Measurements from ENCODE around the gene PHF20.
"Not testable (repeated sequence)": the region's sequence is repeated elsewhere in the genome, so short reads cannot be mapped to it uniquely, and the experiment has no call there.

PHF20 gene

DNA sequence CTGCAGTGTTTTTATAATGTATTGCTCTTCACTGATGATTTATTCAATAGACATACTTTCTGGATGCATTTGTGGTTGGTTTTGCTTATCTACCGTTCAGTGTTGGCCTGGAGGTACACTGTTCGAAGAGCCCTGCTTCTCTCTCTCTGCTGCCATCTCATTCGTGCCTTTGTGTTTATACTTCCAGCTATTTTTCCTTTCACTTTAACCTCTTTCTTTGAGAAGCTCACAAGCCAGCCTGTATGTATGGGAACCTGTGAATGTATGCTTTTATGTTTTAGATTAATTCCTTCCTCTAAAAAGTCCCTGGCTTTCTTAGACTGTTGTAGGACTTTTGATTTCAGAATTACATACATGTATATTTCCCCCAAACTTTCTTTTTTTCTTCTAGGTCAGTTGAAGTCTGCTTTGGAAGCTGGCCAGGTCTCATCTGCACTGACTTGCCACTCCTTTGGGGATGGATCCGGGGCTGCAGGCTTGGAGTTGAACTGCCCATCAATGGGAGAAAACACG is 99.5 kb downstream of the PHF20 start:
- H3K27me3 ChIP-seq (ENCODE audit: control insufficient read depth in 1 of 2, insufficient read depth in 2 of 2, low read length in 2 of 2): no peaks in the 10 kb centered on the region
- H3K9ac ChIP-seq (ENCODE audit: low read length in 2 of 2): peak overlapping the region; percentile 51 to 55
- no peaks in the 10 kb centered on the region for H3K36me3 ChIP-seq (ENCODE audit: control insufficient read depth in 2 of 2, insufficient read depth in 2 of 2, low read length in 2 of 2)
- H3K4me1 ChIP-seq (ENCODE audit: control insufficient read depth, insufficient read depth, low read length): peaks cover 6% of the 10 kb centered on the region
- H3K9me3 ChIP-seq (ENCODE audit: control insufficient read depth in 2 of 2, low read length in 2 of 2): no peaks in the 10 kb centered on the region
- H3K27ac ChIP-seq (ENCODE audit: low read length): peak overlapping the region; percentile 73
- H3K4me3 ChIP-seq (ENCODE audit: low read length in 2 of 2): peak overlapping the region; percentile 57 to 63

DNA sequence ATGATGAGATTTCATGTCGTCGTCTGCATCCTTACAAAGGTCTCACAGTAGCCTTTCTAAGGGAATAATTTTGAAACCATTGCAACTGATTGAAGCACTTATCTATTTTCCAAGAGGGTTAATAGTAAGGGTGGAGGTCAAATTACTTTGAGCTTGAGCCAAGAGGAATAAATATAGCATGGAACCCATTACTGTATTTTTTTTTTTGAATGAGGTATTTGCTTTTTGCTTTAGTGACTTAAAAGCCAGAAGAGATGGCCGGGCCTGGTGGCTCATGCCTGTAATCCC is 104.2 kb downstream of the PHF20 start:
- H3K9ac ChIP-seq (ENCODE audit: low read length in 2 of 2): no peak overlapping the region
- peaks cover 2% of the 10 kb centered on the region for H3K4me1 ChIP-seq (ENCODE audit: control insufficient read depth, insufficient read depth, low read length)
- H3K27ac ChIP-seq (ENCODE audit: low read length): no peak overlapping the region
- no peaks in the 10 kb centered on the region for H3K27me3 ChIP-seq (ENCODE audit: control insufficient read depth in 1 of 2, insufficient read depth in 2 of 2, low read length in 2 of 2)
- H3K4me3 ChIP-seq (ENCODE audit: low read length in 2 of 2): no peak overlapping the region
- H3K9me3 ChIP-seq (ENCODE audit: control insufficient read depth in 2 of 2, low read length in 2 of 2): no peaks in the 10 kb centered on the region
- H3K36me3 ChIP-seq (ENCODE audit: control insufficient read depth in 2 of 2, insufficient read depth in 2 of 2, low read length in 2 of 2): no peaks in the 10 kb centered on the region

DNA sequence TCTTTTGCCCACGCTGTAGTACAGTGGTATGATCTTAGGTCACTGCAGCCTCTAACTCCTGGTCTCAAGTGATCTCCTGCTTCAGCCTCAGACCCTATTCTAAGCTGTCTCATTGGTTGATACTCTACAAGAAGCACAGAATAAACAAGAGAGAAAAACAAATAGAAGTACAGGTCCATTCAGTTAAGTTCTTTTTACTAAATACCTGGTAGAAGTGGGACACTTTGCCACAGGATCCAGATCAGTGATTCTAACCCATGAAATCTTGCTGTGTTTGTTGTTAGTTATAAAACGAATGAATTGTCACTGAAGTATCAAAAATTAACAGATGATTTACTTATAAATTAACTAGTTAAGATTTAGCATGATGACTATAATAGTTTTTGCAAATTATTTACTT is 105.8 kb downstream of the PHF20 start:
- Histone ChIP-seq H3K27me3 (ENCODE audit: control insufficient read depth in 1 of 2, insufficient read depth in 2 of 2, low read length in 2 of 2) (no peaks in the 10 kb centered on the region), H3K4me1 (ENCODE audit: control insufficient read depth, insufficient read depth, low read length) (peaks cover 3% of the 10 kb centered on the region), H3K4me3 (ENCODE audit: low read length in 2 of 2) (no peak overlapping the region), H3K36me3 (ENCODE audit: control insufficient read depth in 2 of 2, insufficient read depth in 2 of 2, low read length in 2 of 2) (no peaks in the 10 kb centered on the region), H3K9me3 (ENCODE audit: control insufficient read depth in 2 of 2, low read length in 2 of 2) (no peaks in the 10 kb centered on the region), H3K9ac (ENCODE audit: low read length in 2 of 2) (no peak overlapping the region), H3K27ac (ENCODE audit: low read length) (no peak overlapping the region)

DNA sequence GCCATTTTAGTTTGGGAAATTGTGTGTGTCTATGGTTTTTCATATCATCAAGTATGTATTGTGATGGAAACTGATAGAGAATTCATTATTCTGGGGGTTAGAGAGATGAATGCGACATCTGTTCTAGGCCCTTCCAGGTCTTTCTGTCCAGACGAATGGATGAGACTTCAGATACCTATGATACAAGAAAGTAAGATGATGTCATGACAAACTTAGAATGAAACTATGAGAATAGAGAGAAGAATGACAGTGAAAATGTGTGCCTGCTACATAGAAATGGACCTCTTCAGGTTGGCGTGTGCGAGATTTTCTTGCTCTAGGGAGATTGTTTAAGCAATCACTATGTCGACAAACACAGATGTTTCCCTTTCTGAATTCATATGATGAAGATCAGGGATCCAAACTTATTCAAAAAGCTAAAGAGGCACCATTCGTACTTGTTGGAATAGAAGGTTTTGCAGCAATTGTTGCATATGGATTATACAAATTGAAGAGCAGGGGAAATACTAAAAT is 106.4 kb downstream of the PHF20 start:
- peaks cover 3% of the 10 kb centered on the region for H3K4me1 ChIP-seq (ENCODE audit: control insufficient read depth, insufficient read depth, low read length)
- H3K9ac ChIP-seq (ENCODE audit: low read length in 2 of 2): no peak overlapping the region
- no peaks in the 10 kb centered on the region for H3K27me3 ChIP-seq (ENCODE audit: control insufficient read depth in 1 of 2, insufficient read depth in 2 of 2, low read length in 2 of 2)
- H3K9me3 ChIP-seq (ENCODE audit: control insufficient read depth in 2 of 2, low read length in 2 of 2): no peaks in the 10 kb centered on the region
- no peak overlapping the region for H3K4me3 ChIP-seq (ENCODE audit: low read length in 2 of 2)
- H3K27ac ChIP-seq (ENCODE audit: low read length): no peak overlapping the region
- no peaks in the 10 kb centered on the region for H3K36me3 ChIP-seq (ENCODE audit: control insufficient read depth in 2 of 2, insufficient read depth in 2 of 2, low read length in 2 of 2)

DNA sequence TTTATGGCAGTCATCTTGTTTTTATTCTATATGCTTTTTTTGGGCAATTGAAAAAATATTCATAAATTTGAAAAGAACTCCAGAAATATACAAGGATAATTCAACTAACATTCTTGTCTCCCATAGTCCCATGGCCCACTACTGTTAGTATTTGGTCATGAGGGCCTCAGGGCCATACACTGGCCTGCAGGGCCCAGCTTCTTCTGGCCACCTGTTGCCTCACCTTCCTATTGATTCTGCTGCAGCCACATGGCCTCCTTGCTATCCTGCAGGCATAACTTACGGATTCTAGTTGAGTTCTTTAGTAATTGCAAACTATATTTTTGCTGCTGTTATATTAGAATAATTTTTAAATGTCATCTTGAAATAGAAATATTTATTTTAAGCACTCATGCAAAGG is 109.9 kb downstream of the PHF20 start:
- no peak overlapping the region for H3K27ac ChIP-seq (ENCODE audit: low read length)

DNA sequence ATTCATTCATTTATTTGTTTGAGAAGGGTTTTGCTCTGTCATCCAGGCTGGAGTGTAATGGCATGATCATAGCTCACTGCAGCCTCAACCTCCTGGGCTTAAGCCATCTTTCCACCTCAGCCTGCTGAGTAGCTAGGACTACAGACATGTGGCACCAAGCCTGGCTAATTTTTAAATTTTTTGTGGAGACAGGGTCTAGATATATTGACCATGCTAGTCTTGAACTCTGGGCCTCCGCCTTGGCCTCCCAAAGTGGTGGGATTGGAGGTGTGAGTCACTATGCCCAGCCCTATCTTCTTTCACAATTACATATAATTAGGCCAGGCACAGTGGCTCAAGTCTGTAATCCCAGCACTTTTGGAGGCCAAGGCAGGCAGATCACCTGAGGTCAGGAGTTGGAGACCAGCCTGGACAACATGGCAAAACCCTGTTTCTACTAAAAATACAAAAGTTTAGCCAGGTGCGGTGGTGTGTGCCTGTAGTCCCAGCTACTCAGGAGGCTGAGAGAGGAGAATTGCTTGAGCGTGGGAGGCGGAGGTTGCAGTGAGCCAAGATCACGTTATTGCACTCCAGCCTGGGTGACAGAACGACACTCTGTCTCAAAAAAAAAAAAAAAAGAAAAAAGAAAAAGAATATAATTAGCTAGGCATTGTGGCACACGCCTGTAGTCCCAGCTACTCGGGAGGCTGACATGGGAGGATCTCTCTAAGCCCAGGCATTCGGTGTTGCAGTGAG is 110.8 kb downstream of the PHF20 start:
- H3K36me3 ChIP-seq (ENCODE audit: control insufficient read depth in 2 of 2, insufficient read depth in 2 of 2, low read length in 2 of 2); H3K9me3 ChIP-seq (ENCODE audit: control insufficient read depth in 2 of 2, low read length in 2 of 2); H3K27ac ChIP-seq (ENCODE audit: low read length); H3K27me3 ChIP-seq (ENCODE audit: control insufficient read depth in 1 of 2, insufficient read depth in 2 of 2, low read length in 2 of 2); H3K4me3 ChIP-seq (ENCODE audit: low read length in 2 of 2); H3K9ac ChIP-seq (ENCODE audit: low read length in 2 of 2): not testable (repeated sequence)
- H3K4me1 ChIP-seq (ENCODE audit: control insufficient read depth, insufficient read depth, low read length): peaks cover 19% of the 10 kb centered on the region

More for the DNA sequence above, 109.9 kb downstream of the PHF20 start:
- Histone ChIP-seq H3K36me3 (ENCODE audit: control insufficient read depth in 2 of 2, insufficient read depth in 2 of 2, low read length in 2 of 2) (no peaks in the 10 kb centered on the region), H3K9ac (ENCODE audit: low read length in 2 of 2) (no peak overlapping the region), H3K4me1 (ENCODE audit: control insufficient read depth, insufficient read depth, low read length) (peaks cover 17% of the 10 kb centered on the region), H3K27me3 (ENCODE audit: control insufficient read depth in 1 of 2, insufficient read depth in 2 of 2, low read length in 2 of 2) (no peaks in the 10 kb centered on the region), H3K9me3 (ENCODE audit: control insufficient read depth in 2 of 2, low read length in 2 of 2) (no peaks in the 10 kb centered on the region), H3K4me3 (ENCODE audit: low read length in 2 of 2) (no peak overlapping the region)

DNA sequence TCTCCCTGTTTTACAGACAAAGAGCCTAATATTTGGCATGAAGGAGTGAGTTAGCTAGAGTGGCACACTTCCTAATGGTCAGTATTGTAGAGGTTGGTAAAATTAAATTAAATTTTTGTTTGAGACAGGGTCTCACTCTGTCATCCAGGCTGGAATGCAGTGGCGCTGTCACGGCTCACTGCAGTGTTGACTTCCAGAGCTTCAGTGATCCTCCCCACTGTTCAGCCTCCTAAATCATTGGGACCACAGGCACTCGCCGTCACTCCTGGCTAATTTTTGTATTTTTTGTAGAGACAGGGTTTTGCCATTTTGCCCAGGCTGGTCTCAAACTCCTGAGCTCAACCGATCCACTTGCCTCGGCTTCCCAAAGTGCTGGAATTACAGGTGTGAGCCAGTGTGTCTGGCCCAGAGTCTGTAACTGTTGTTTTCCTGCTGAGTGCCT is 111.5 kb downstream of the PHF20 start:
- Histone ChIP-seq H3K9me3 (ENCODE audit: control insufficient read depth in 2 of 2, low read length in 2 of 2) (no peaks in the 10 kb centered on the region), H3K36me3 (ENCODE audit: control insufficient read depth in 2 of 2, insufficient read depth in 2 of 2, low read length in 2 of 2) (no peaks in the 10 kb centered on the region), H3K4me1 (ENCODE audit: control insufficient read depth, insufficient read depth, low read length) (peaks cover 19% of the 10 kb centered on the region), H3K27me3 (ENCODE audit: control insufficient read depth in 1 of 2, insufficient read depth in 2 of 2, low read length in 2 of 2) (no peaks in the 10 kb centered on the region), H3K27ac (ENCODE audit: low read length) (peak overlapping the region; percentile 88), H3K4me3 (ENCODE audit: low read length in 2 of 2) (no peak overlapping the region), H3K9ac (ENCODE audit: low read length in 2 of 2) (peak overlapping the region; percentile 61 to 80)

DNA sequence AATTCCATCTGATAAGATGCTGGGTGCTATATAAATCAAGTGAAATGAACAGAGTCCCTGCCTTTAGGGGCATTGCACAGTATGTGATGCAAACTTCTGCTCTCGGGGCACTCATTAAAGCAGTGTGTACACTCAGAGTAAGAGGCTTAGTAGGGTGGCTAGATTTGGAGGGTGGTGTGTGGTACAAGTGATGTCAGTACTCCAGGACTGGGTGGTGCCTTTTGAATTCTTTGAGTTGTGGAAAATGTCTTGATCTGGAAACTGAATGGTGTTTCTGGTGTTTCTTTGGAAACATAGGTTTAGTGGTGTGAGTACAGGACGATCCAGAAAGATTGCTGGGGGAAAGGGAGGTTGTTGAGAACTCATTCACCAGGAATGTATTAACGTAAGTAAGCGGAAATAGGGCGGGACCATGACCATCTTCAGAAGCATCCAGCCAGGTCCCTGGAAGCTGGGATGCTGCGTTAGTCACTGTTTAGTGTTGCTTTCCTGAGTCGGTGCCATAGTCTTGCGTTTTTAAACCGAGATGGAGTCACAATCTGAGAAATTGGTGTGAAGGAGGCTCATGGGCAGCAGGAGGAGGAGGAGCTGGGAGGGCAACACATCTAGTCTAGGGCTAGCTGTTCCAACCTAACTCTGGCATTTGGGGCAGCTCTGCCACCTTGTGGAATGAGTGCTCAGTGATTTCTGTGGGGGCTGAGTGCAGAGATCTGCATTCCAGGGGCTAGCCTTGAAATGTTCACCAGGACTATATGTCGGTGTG is 112.1 kb downstream of the PHF20 start:
- Histone ChIP-seq H3K9me3 (ENCODE audit: control insufficient read depth in 2 of 2, low read length in 2 of 2) (no peaks in the 10 kb centered on the region), H3K27me3 (ENCODE audit: control insufficient read depth in 1 of 2, insufficient read depth in 2 of 2, low read length in 2 of 2) (no peaks in the 10 kb centered on the region), H3K27ac (ENCODE audit: low read length) (peak overlapping the region; percentile 88), H3K4me1 (ENCODE audit: control insufficient read depth, insufficient read depth, low read length) (peaks cover 19% of the 10 kb centered on the region), H3K36me3 (ENCODE audit: control insufficient read depth in 2 of 2, insufficient read depth in 2 of 2, low read length in 2 of 2) (no peaks in the 10 kb centered on the region), H3K9ac (ENCODE audit: low read length in 2 of 2) (peak overlapping the region; percentile 61 to 80), H3K4me3 (ENCODE audit: low read length in 2 of 2) (peak overlapping the region in 1 of 2 donors; percentile 71)

DNA sequence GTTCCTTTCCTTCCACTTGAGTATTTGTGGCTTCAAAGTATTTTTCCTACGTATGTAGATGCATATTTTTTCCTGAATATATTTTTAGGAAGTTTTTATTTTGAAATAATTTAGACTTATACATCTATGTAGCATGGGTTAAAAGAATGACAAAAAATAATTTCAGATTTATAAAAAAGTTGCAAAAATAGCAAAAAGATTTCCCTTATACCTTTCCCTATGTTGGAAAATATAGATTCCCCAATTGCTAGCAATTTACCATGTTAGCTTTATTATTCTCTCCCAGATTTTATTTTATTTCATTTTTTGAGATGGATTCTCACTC is 112.7 kb downstream of the PHF20 start:
- H3K4me3 ChIP-seq (ENCODE audit: low read length in 2 of 2): peak overlapping the region in 1 of 2 donors; percentile 71

DNA sequence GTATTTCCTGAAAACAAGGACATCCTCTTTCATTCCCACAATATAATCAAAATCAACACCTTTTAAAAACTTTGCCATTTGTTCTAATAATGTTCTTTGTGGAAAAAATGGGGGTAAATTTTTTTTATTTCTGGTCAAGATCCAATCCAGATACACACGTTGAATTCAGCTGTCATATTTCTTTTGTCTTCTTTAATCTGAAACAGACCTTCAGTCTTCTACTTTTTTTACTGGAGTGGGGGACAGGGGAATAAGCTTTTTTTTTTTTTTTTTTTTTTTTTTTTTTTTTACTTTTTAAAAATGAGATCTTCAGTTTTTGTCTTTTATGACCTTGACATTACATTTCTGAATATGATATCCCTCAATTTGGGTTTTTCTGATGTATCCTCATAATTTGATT is 113.4 kb downstream of the PHF20 start:
- no peaks in the 10 kb centered on the region for H3K36me3 ChIP-seq (ENCODE audit: control insufficient read depth in 2 of 2, insufficient read depth in 2 of 2, low read length in 2 of 2)
- H3K9me3 ChIP-seq (ENCODE audit: control insufficient read depth in 2 of 2, low read length in 2 of 2): no peaks in the 10 kb centered on the region
- no peak overlapping the region for H3K27ac ChIP-seq (ENCODE audit: low read length)
- no peak overlapping the region for H3K9ac ChIP-seq (ENCODE audit: low read length in 2 of 2)
- H3K27me3 ChIP-seq (ENCODE audit: control insufficient read depth in 1 of 2, insufficient read depth in 2 of 2, low read length in 2 of 2): no peaks in the 10 kb centered on the region
- H3K4me3 ChIP-seq (ENCODE audit: low read length in 2 of 2): no peak overlapping the region
- peaks cover 19% of the 10 kb centered on the region for H3K4me1 ChIP-seq (ENCODE audit: control insufficient read depth, insufficient read depth, low read length)

More for the DNA sequence above, 112.7 kb downstream of the PHF20 start:
- Histone ChIP-seq H3K27me3 (ENCODE audit: control insufficient read depth in 1 of 2, insufficient read depth in 2 of 2, low read length in 2 of 2) (no peaks in the 10 kb centered on the region), H3K27ac (ENCODE audit: low read length) (peak overlapping the region; percentile 88), H3K36me3 (ENCODE audit: control insufficient read depth in 2 of 2, insufficient read depth in 2 of 2, low read length in 2 of 2) (no peaks in the 10 kb centered on the region), H3K4me1 (ENCODE audit: control insufficient read depth, insufficient read depth, low read length) (peaks cover 19% of the 10 kb centered on the region), H3K9ac (ENCODE audit: low read length in 2 of 2) (no peak overlapping the region), H3K9me3 (ENCODE audit: control insufficient read depth in 2 of 2, low read length in 2 of 2) (no peaks in the 10 kb centered on the region)

DNA sequence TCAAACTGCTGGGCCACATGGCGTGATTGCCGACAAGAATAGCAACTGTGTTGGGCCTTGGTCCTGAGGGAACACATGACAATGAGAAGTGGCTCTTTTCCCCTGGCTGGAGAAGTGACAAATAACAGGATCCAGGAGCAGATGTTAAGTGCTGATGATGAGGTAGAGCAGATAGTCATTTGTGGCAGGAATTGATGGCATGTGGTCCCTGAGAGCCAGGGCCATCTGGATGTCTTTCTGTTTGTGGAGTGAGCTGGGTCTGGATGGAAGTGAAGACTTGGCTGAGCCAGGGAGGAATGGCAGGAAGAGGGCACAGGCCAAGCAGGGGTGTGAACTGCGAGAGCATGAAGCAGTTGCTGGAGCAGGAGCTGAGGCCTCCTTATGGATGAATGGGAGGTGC is 114.7 kb downstream of the PHF20 start:
- Histone ChIP-seq H3K9ac (ENCODE audit: low read length in 2 of 2) (peak overlapping the region in 1 of 2 donors; percentile 29), H3K9me3 (ENCODE audit: control insufficient read depth in 2 of 2, low read length in 2 of 2) (no peaks in the 10 kb centered on the region), H3K27me3 (ENCODE audit: control insufficient read depth in 1 of 2, insufficient read depth in 2 of 2, low read length in 2 of 2) (no peaks in the 10 kb centered on the region), H3K4me3 (ENCODE audit: low read length in 2 of 2) (no peak overlapping the region), H3K4me1 (ENCODE audit: control insufficient read depth, insufficient read depth, low read length) (peaks cover 19% of the 10 kb centered on the region), H3K27ac (ENCODE audit: low read length) (peak overlapping the region; percentile 46), H3K36me3 (ENCODE audit: control insufficient read depth in 2 of 2, insufficient read depth in 2 of 2, low read length in 2 of 2) (no peaks in the 10 kb centered on the region)

All from stomach smooth muscle (tissue), 2 donors.